Psoas muscle (tissue), 8 donors: ENCODE data around the gene HEG1. TPM values are rescaled to one million over a fixed set of nuclear protein-coding genes. Genes with fewer than 3 reads are reported as not detected.

Experiments
- ATAC-seq, 4 donors: fragments of 200-7000 bp; cut with Tn5 transposase; one replicate each; pipeline ENCODE4 v1.9.1; 2020; ENCODE audit warnings: moderate library complexity in 3 of 4, mild to moderate bottlenecking in 2 of 4
- DNase-seq, 2 donors: peaks; one replicate each; pipeline ENCODE4 v3.0.0-alpha.2; 2020
- H3K27ac ChIP-seq: fragments of 200-600 bp; one replicate; pipeline ENCODE4 v1.8.0; 2022
- H3K27me3 ChIP-seq, 3 donors: fragments of 200-600 bp in 1 of 3; one replicate each; pipeline versions ENCODE4 v1.6.1 to v1.8.0; 2013 to 2022; ENCODE audit warnings: low read length in 2 of 3, mild to moderate bottlenecking in 2 of 3, moderate library complexity in 1 of 3; ENCODE audit not compliant: insufficient read depth in 3 of 3
- H3K36me3 ChIP-seq, 2 donors: fragments of 200-600 bp in 1 of 2; one replicate each; pipeline versions ENCODE4 v1.6.1 to v1.8.0; 2013 to 2022; ENCODE audit warnings: low read depth in 1 of 2, mild to moderate bottlenecking in 1 of 2, moderate library complexity in 1 of 2; ENCODE audit not compliant: insufficient read depth in 1 of 2
- H3K4me1 ChIP-seq: fragments of 200-600 bp; one replicate; pipeline ENCODE4 v1.8.0; 2022
- H3K4me3 ChIP-seq: fragments of 200-600 bp; one replicate; pipeline ENCODE4 v1.8.0; 2022; ENCODE audit warnings: mild to moderate bottlenecking
- H3K9me3 ChIP-seq: fragments of 200-600 bp; one replicate; pipeline ENCODE4 v1.8.0; 2022
- WGBS, 3 donors: extraction: QIAGEN DNeasy Blood & Tissue Kit; methylation state at CpG; one replicate each; pipeline versions ENCODE4 v1.1.6 to v1.1.7; 2013; 5-methylcytosine and 5-hydroxymethylcytosine counted together
- intact Hi-C, 2 donors: fragments of 100-400 bp; cut with DNase I; formaldehyde crosslinking; loops; one replicate each; pipeline versions ENCODE4 v1.11.0 to v1.14.2; 2022
- polyA plus RNA-seq, 3 donors: library from polyadenylated mRNA; stranded (reverse); fragments of 200-250 nt; gene quantifications; one replicate each; pipeline ENCODE4 v1.2.3, GENCODE V29; 2013
- total RNA-seq, 4 donors: library from RNA; stranded (reverse); fragmentation: NEBNext Ultra II Directional in 2 of 4; extraction: Animal tissue kit (Norgen Biotek cat#: 25700) in 2 of 4; gene quantifications; one replicate each; pipeline versions ENCODE4 v1.2.1 to v1.2.4, GENCODE V29; 2021 to 2023
- TF ChIP-seq, protein P1 (sequence below): fragments of 200-600 bp; IDR thresholded peaks from one replicate; pipeline ENCODE4 v1.8.0; 2022; ENCODE audit warnings: antibody characterized with exemption
- donor health status: healthy with polysubstance abuse.
- donor health status: DM: no; HTN: no; CAD: no; lungs with moderate emphysema.
- donor health status: Bipolar disorder and iron deficiency.
- donor health status: healthy.
- donor health status: DM: yes; HTN: yes; CAD: no.
- donor health status: DM: no; HTN: no; CAD: no.
- donor health status: DM: no; HTN: no; CAD: no.
- donor health status: DM: yes; HTN: yes; CAD: no.

Gene HEG1
- total and polyA plus RNA-seq, 7 donors = 3.2 to 38.7 (median 11.7) TPM

DNA sequence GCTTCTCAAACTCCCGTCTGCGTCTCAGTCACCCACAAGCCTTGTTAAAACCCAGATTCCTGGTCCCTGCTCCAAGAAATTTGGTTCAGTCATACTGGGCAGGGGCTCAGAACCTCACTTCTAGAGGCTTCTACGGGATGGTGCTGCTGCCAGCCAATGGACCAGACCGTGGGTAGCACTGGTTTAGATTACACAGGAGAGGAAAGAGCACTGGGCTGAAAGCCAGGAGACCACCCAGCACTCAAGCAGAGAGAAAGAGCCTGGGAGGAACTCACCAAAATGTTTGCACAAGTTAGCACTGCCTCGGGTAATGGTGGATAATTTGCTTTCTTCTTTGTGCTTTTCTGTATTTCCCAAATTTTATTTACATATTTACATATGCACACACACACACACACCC is 74.3 kb downstream of the HEG1 start:
- Histone ChIP-seq H3K27ac (no peak overlapping the region), H3K27me3 (no peaks in the 10 kb centered on the region), H3K4me3 (no peak overlapping the region), H3K4me1 (no peaks in the 10 kb centered on the region), H3K36me3 (peaks cover 0 to 26% of the 10 kb centered on the region in 2 donors), H3K9me3 (no peaks in the 10 kb centered on the region)
- no peak for DNase-seq
- 55 to 78% (median 71%) methylated on average over 5 of the region's 5 CpGs for WGBS, 3 donors
- ATAC-seq = no peak
- TF ChIP-seq, protein P1, sequence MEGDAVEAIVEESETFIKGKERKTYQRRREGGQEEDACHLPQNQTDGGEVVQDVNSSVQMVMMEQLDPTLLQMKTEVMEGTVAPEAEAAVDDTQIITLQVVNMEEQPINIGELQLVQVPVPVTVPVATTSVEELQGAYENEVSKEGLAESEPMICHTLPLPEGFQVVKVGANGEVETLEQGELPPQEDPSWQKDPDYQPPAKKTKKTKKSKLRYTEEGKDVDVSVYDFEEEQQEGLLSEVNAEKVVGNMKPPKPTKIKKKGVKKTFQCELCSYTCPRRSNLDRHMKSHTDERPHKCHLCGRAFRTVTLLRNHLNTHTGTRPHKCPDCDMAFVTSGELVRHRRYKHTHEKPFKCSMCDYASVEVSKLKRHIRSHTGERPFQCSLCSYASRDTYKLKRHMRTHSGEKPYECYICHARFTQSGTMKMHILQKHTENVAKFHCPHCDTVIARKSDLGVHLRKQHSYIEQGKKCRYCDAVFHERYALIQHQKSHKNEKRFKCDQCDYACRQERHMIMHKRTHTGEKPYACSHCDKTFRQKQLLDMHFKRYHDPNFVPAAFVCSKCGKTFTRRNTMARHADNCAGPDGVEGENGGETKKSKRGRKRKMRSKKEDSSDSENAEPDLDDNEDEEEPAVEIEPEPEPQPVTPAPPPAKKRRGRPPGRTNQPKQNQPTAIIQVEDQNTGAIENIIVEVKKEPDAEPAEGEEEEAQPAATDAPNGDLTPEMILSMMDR = no peak
- intact Hi-C loops = no loop called here

DNA sequence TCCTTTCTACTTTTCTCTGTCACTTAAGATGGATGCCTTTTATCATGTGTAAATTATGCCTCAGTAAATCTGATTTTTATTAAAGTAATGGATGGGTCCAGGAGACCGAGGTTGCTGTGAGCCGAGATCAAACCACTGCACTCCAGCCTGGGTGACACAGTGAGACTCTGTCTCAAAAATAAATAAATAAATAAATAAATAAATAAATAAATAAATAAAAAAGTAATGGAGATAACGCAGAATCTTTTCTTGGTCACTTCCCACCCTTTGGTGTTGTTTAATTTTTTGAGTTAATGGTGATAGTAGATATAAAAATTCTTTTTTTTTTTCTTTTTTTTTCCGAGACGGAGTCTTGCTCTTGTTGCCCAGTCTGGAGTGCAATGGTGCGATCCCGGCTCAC is 77.2 kb downstream of the HEG1 start:
- 96 to 99% (median 98%) methylated on average over 7 of the region's 7 CpGs for WGBS, 3 donors
- Histone ChIP-seq H3K9me3 (no peaks in the 10 kb centered on the region), H3K27me3 (no peaks in the 10 kb centered on the region), H3K36me3 (peaks cover 2 to 45% of the 10 kb centered on the region in 2 donors), H3K27ac (no peak overlapping the region), H3K4me3 (no peak overlapping the region), H3K4me1 (no peaks in the 10 kb centered on the region)
- TF ChIP-seq, protein P1 = no peak
- intact Hi-C loops = no loop called here
- DNase-seq = no peak
- no peak for ATAC-seq

DNA sequence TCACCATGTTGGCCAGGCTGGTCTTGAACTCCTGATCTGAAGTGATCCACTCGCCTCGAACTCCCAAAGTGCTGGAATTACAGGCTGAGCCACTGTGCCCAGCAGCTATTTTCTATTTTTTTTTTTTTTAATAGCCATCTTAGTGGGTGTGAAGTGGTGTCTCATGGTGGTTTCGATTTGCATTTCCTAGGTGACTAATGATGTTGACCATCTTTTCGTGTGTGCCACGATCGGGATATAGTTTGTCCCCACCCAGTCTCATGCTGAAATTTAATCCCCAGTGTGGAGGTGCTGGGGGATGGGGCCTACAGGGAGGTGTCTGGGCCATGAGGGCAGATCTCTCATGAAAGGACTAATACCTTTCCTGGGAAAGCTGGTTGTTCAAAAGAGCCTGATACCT is 79.4 kb downstream of the HEG1 start:
- 87 to 92% (median 89%) methylated on average over 6 of the region's 6 CpGs for WGBS, 3 donors
- Histone ChIP-seq H3K9me3 (no peaks in the 10 kb centered on the region), H3K4me1 (no peaks in the 10 kb centered on the region), H3K36me3 (peaks cover 2 to 64% of the 10 kb centered on the region in 2 donors), H3K4me3 (no peak overlapping the region), H3K27ac (no peak overlapping the region), H3K27me3 (no peaks in the 10 kb centered on the region)
- intact Hi-C loops = no loop called here
- DNase-seq = no peak
- TF ChIP-seq, protein P1 = no peak
- ATAC-seq = no peak

DNA sequence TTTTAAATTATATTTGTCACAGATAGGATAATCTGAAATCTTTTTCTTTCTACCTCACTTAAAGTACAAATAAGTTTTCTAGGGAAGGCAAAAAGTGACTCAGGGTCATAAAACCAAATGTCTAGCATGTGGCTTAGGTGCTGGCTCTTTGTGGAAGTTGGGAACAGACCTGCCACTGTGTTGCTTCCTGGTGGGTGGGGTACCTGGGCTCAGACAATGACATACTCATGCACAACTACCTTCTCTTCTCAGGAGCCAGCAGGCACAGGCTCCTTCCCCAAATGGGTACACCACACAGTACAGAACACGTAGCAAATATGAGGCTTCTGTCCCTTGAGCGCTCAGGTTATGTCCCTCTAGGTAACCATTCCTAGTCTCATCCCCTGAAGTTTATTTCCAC is 81.1 kb downstream of the HEG1 start:
- intact Hi-C loops = no loop called here
- WGBS, 3 donors = 98 to 100% (median 98%) methylated on average over 2 of the region's 2 CpGs
- TF ChIP-seq, protein P1 = no peak
- H3K4me1 ChIP-seq = no peaks in the 10 kb centered on the region
- no peaks in the 10 kb centered on the region for H3K9me3 ChIP-seq
- DNase-seq = no peak
- peaks cover 2 to 80% of the 10 kb centered on the region in 2 donors for H3K36me3 ChIP-seq
- H3K27ac ChIP-seq = no peak overlapping the region
- H3K27me3 ChIP-seq = no peaks in the 10 kb centered on the region
- ATAC-seq = no peak
- H3K4me3 ChIP-seq = no peak overlapping the region

DNA sequence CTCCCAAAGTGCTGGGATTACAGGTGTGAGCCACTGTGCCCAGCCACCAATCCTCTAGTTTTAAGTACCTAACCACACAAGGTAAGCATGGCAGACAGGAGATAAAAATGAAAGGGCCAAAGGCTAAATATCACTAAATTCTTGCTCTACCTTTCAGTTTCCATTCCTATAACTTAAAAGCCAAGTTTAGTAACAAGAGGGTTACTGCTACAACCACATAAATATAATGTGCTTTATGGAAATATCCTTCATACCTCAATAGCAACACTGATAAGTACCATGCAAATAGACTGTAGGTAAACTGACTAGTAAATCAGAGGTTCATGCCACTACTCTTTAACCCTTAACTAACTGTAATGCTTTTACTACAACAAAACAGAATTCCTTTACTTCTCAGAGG is 82.5 kb downstream of the HEG1 start:
- TF ChIP-seq, protein P1 = no peak
- Histone ChIP-seq H3K27me3 (no peaks in the 10 kb centered on the region), H3K36me3 (peaks cover 2 to 86% of the 10 kb centered on the region in 2 donors), H3K9me3 (no peaks in the 10 kb centered on the region), H3K4me3 (no peak overlapping the region), H3K27ac (no peak overlapping the region), H3K4me1 (no peaks in the 10 kb centered on the region)
- intact Hi-C loops = no loop called here
- no peak for DNase-seq
- no peak for ATAC-seq
